DOHH2 (cell line): ENCODE results near the gene OGFOD3.

ENCODE experiments used
- EZH2phosphoT487 ChIP-seq: fragments of 200-600 bp; sonication (generic); IDR thresholded peaks from 2 replicates; pipeline ENCODE4 v1.6.1; 2017; ENCODE audit warnings: borderline replicate concordance, mild to moderate bottlenecking, antibody characterized with exemption, low read length, moderate library complexity, mixed read lengths
- TF ChIP-seq, protein P1 (sequence below): fragments of 200-600 bp; sonication (generic); IDR thresholded peaks from one replicate; pipeline ENCODE4 v1.5.1; 2014; ENCODE audit warnings: antibody characterized with exemption, mild to moderate bottlenecking, low read depth, low read length; ENCODE audit not compliant: poor library complexity, severe bottlenecking

DNA sequence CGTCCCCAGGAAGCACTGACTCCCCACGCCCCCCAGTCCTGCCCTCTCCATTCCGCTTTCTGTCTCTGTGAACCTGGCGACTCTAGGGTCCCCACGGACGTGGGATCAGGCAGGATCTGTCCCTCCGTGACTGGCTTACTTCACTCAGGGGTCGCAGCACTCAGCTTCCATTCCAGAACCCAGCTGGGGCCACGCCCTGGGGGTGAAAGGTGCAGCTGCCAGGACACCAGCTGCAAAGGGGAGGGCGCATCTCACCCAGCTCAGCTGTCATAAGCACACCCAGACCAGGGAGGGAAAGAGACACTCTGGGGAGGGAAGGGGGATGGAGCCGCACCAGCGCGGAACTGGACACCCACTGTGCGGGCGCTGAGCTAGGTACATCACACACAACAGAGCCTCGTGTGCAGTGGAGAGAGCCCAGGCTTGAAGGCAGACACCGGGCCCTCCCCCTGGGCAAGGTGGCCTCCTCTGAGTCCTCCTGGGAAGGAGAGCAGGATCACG, 18.7 kb downstream of the OGFOD3 start:
- TF ChIP-seq, protein P1, sequence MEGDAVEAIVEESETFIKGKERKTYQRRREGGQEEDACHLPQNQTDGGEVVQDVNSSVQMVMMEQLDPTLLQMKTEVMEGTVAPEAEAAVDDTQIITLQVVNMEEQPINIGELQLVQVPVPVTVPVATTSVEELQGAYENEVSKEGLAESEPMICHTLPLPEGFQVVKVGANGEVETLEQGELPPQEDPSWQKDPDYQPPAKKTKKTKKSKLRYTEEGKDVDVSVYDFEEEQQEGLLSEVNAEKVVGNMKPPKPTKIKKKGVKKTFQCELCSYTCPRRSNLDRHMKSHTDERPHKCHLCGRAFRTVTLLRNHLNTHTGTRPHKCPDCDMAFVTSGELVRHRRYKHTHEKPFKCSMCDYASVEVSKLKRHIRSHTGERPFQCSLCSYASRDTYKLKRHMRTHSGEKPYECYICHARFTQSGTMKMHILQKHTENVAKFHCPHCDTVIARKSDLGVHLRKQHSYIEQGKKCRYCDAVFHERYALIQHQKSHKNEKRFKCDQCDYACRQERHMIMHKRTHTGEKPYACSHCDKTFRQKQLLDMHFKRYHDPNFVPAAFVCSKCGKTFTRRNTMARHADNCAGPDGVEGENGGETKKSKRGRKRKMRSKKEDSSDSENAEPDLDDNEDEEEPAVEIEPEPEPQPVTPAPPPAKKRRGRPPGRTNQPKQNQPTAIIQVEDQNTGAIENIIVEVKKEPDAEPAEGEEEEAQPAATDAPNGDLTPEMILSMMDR: no peak
- no peak for TF ChIP-seq EZH2phosphoT487
